ENCODE results near the gene SUN3. TPM values are rescaled to one million over a fixed set of nuclear protein-coding genes. Genes with fewer than 3 reads are reported as not detected.
A peak's percentile ranks its signal among the peaks of the same experiment; 100 is the strongest.
"Not testable (repeated sequence)": the region's sequence is repeated elsewhere in the genome, so short reads cannot be mapped to it uniquely, and the experiment has no call there.

The SUN3 gene
- total RNA-seq, 1 experiment from 2014 or later: not detected

- H3K4me1 Mint-ChIP-seq (ENCODE audit: low read depth, unreplicated experiment): peaks cover 25% of the 10 kb centered on the region
- H3K27me3 Mint-ChIP-seq (ENCODE audit: insufficient read depth, unreplicated experiment): no peaks in the 10 kb centered on the region
- Histone ChIP-seq H3K27me3 (replicated peaks; ENCODE audit: control insufficient read depth, insufficient read depth, low read length) (no peaks in the 10 kb centered on the region), H3K9me3 (no peaks in the 10 kb centered on the region), H3K4me1 (peaks cover 23% of the 10 kb centered on the region), H3K36me3 (ENCODE audit: control insufficient read depth, insufficient read depth, low read length) (no peaks in the 10 kb centered on the region), H3K4me3 (ENCODE audit: low read depth, low read length) (no peak overlapping the region)
- DNase-seq: peak in 1 of 2 experiments; percentile 20
- CTCF ChIA-PET: interaction anchor here (0.6 to 1.5 kb wide), 3 partner anchors 20 to 122 kb away, joined by 3 to 6 read pairs (median 3); no protein-coding TSS in a partner anchor
- H3K4me3 Mint-ChIP-seq (ENCODE audit: unreplicated experiment): peak overlapping the region; percentile 10
- POLR2A ChIA-PET: no interaction called here
- H3K9me3 Mint-ChIP-seq (ENCODE audit: unreplicated experiment): no peaks in the 10 kb centered on the region
- H3K27ac Mint-ChIP-seq (ENCODE audit: unreplicated experiment): no peak overlapping the region
- no peaks in the 10 kb centered on the region for H3K36me3 Mint-ChIP-seq (ENCODE audit: insufficient read depth, unreplicated experiment)
- intact Hi-C loops (cut with micrococcal nuclease; ENCODE audit: unreplicated experiment): loop anchor here (1.0 kb wide), 1 partner anchor 9 kb away; the partner anchor contains the start of gene HUS1
- BruUV-seq (replicated peaks): no TSS peak
- peak; percentile 39 to 43 for TF ChIP-seq CTCF (IDR thresholded peaks at IDR 0.05; ENCODE audit: insufficient read depth in 1 of 2, low read depth in 1 of 2, low read length in 1 of 2, severe bottlenecking in 1 of 2, unreplicated experiment in 1 of 2)
Measured at GRCh38 chr7:47988496-47989386, 40.2 kb downstream of the SUN3 start.

GRCh38 chr7:47982610-47983009 lies 46.3 kb downstream of the SUN3 start:
- no peaks in the 10 kb centered on the region for H3K27me3 ChIP-seq (replicated peaks; ENCODE audit: control insufficient read depth, insufficient read depth, low read length)
- ChIA-PET POLR2A (no interaction called here), CTCF (interaction anchor here (0.7 to 1.3 kb wide), 2 partner anchors 125 to 128 kb away, joined by 3 to 5 read pairs; no protein-coding TSS in a partner anchor)
- peaks cover 5% of the 10 kb centered on the region for H3K4me1 ChIP-seq
- no peak for TF ChIP-seq CTCF (IDR thresholded peaks at IDR 0.05; ENCODE audit: insufficient read depth in 1 of 2, low read depth in 1 of 2, low read length in 1 of 2, severe bottlenecking in 1 of 2, unreplicated experiment in 1 of 2)
- no peak overlapping the region for H3K4me3 Mint-ChIP-seq (ENCODE audit: unreplicated experiment)
- H3K36me3 Mint-ChIP-seq (ENCODE audit: insufficient read depth, unreplicated experiment): peaks cover 20% of the 10 kb centered on the region
- no peaks in the 10 kb centered on the region for H3K9me3 ChIP-seq
- DNase-seq: no peak
- H3K36me3 ChIP-seq (ENCODE audit: control insufficient read depth, insufficient read depth, low read length): peaks cover 3% of the 10 kb centered on the region; the same call in 1 of the 2 replicates
- no peak overlapping the region for H3K4me3 ChIP-seq (ENCODE audit: low read depth, low read length)
- peaks cover 11% of the 10 kb centered on the region for H3K4me1 Mint-ChIP-seq (ENCODE audit: low read depth, unreplicated experiment)
- intact Hi-C loops (cut with micrococcal nuclease; ENCODE audit: unreplicated experiment): no loop called here
- no peak overlapping the region for H3K27ac Mint-ChIP-seq (ENCODE audit: unreplicated experiment)
- no TSS peak for BruUV-seq (replicated peaks)
- H3K9me3 Mint-ChIP-seq (ENCODE audit: unreplicated experiment): no peaks in the 10 kb centered on the region
- H3K27me3 Mint-ChIP-seq (ENCODE audit: insufficient read depth, unreplicated experiment): no peaks in the 10 kb centered on the region

GRCh38 chr7:47980648-47981047 lies 48.3 kb downstream of the SUN3 start:
- H3K36me3 Mint-ChIP-seq (ENCODE audit: insufficient read depth, unreplicated experiment): peaks cover 30% of the 10 kb centered on the region
- BruUV-seq (replicated peaks); H3K9me3 ChIP-seq; H3K27me3 ChIP-seq (replicated peaks; ENCODE audit: control insufficient read depth, insufficient read depth, low read length); H3K36me3 ChIP-seq (ENCODE audit: control insufficient read depth, insufficient read depth, low read length); H3K4me3 Mint-ChIP-seq (ENCODE audit: unreplicated experiment); H3K27me3 Mint-ChIP-seq (ENCODE audit: insufficient read depth, unreplicated experiment); CTCF ChIA-PET; POLR2A ChIA-PET; H3K9me3 Mint-ChIP-seq (ENCODE audit: unreplicated experiment); H3K4me1 ChIP-seq; intact Hi-C loops (cut with micrococcal nuclease; ENCODE audit: unreplicated experiment); H3K27ac Mint-ChIP-seq (ENCODE audit: unreplicated experiment); DNase-seq; H3K4me3 ChIP-seq (ENCODE audit: low read depth, low read length): not testable (repeated sequence)
- H3K4me1 Mint-ChIP-seq (ENCODE audit: low read depth, unreplicated experiment): peaks cover 18% of the 10 kb centered on the region

Measured in Caco-2 (cell line).